ENCODE results near the gene TENM3. TPM values are rescaled to one million over a fixed set of nuclear protein-coding genes. Genes with fewer than 3 reads are reported as not detected.
A peak's percentile ranks its signal among the peaks of the same experiment; 100 is the strongest.

The TENM3 gene
- total and polyA plus RNA-seq, 7 experiments from 2014 or later, result not detected

GRCh38 chr4:182415116-182415515, 171.9 kb downstream of the TENM3 start:
- Mint-ChIP-seq H3K27me3 (peaks cover 0 to 10% (median 0%) of the 10 kb centered on the region in 5 donors), H3K27ac (no peak overlapping the region), H3K9me3 (peaks cover 0 to 36% (median 10%) of the 10 kb centered on the region in 11 donors), H3K4me1 (peaks cover 0 to 3% (median 0%) of the 10 kb centered on the region in 7 donors), H3K4me3 (no peak overlapping the region), H3K36me3 (peaks cover 0 to 3% (median 0%) of the 10 kb centered on the region in 5 donors)
- intact Hi-C loops (cut with micrococcal nuclease), result no loop called here
- Histone ChIP-seq H3K4me1 (ENCODE audit: control insufficient read depth in 2 of 2, insufficient read depth in 2 of 2, low read length in 2 of 2) (no peaks in the 10 kb centered on the region), H3K9me3 (ENCODE audit: control insufficient read depth in 2 of 3, low read length in 3 of 3) (no peaks in the 10 kb centered on the region), H3K27me3 (ENCODE audit: control insufficient read depth in 2 of 2, insufficient read depth in 2 of 2, low read length in 2 of 2) (no peaks in the 10 kb centered on the region), H3K27ac (ENCODE audit: low read depth, low read length) (no peak overlapping the region), H3K4me3 (ENCODE audit: low read length) (no peak overlapping the region), H3K36me3 (ENCODE audit: control insufficient read depth in 2 of 3, insufficient read depth in 3 of 3, low read length in 3 of 3) (no peaks in the 10 kb centered on the region)
- ATAC-seq (no peak), DNase-seq (no peak)
- ChIA-PET CTCF (no interaction called here), POLR2A (interaction anchor here (0.6 kb wide), 1 partner anchor 24 kb away, joined by 3 read pairs; no protein-coding TSS in a partner anchor)

- Mint-ChIP-seq H3K36me3 (no peaks in the 10 kb centered on the region), H3K27me3 (peaks cover 0 to 6% (median 0%) of the 10 kb centered on the region in 5 donors), H3K4me1 (peaks cover 0 to 3% (median 0%) of the 10 kb centered on the region in 7 donors), H3K27ac (no peak overlapping the region), H3K4me3 (no peak overlapping the region), H3K9me3 (peaks cover 0 to 35% (median 9%) of the 10 kb centered on the region in 11 donors)
- H3K4me3 ChIP-seq (ENCODE audit: low read length), result no peak overlapping the region
- no peak for ATAC-seq
- H3K36me3 ChIP-seq (ENCODE audit: control insufficient read depth in 2 of 3, insufficient read depth in 3 of 3, low read length in 3 of 3), result no peaks in the 10 kb centered on the region
- ChIA-PET CTCF (no interaction called here), POLR2A (no interaction called here)
- H3K27me3 ChIP-seq (ENCODE audit: control insufficient read depth in 2 of 2, insufficient read depth in 2 of 2, low read length in 2 of 2), result no peaks in the 10 kb centered on the region
- intact Hi-C loops (cut with micrococcal nuclease), result no loop called here
- no peaks in the 10 kb centered on the region for H3K9me3 ChIP-seq (ENCODE audit: control insufficient read depth in 2 of 3, low read length in 3 of 3)
- DNase-seq, result no peak
- no peaks in the 10 kb centered on the region for H3K4me1 ChIP-seq (ENCODE audit: control insufficient read depth in 2 of 2, insufficient read depth in 2 of 2, low read length in 2 of 2)
- no peak overlapping the region for H3K27ac ChIP-seq (ENCODE audit: low read depth, low read length)
These were observed 172.9 kb downstream of the TENM3 start for GRCh38 chr4:182416067-182416466.

GRCh38 chr4:182418054-182418734, 175.0 kb downstream of the TENM3 start:
- H3K27me3 Mint-ChIP-seq, result peaks cover 0 to 5% (median 0%) of the 10 kb centered on the region in 5 donors
- peaks cover 0 to 18% (median 3%) of the 10 kb centered on the region in 11 donors for H3K9me3 Mint-ChIP-seq
- no peak for ATAC-seq
- no peaks in the 10 kb centered on the region for H3K27me3 ChIP-seq (ENCODE audit: control insufficient read depth in 2 of 2, insufficient read depth in 2 of 2, low read length in 2 of 2)
- H3K36me3 ChIP-seq (ENCODE audit: control insufficient read depth in 2 of 3, insufficient read depth in 3 of 3, low read length in 3 of 3), result no peaks in the 10 kb centered on the region
- DNase-seq, result no peak
- H3K4me1 ChIP-seq (ENCODE audit: control insufficient read depth in 2 of 2, insufficient read depth in 2 of 2, low read length in 2 of 2), result no peaks in the 10 kb centered on the region
- no peaks in the 10 kb centered on the region for H3K9me3 ChIP-seq (ENCODE audit: control insufficient read depth in 2 of 3, low read length in 3 of 3)
- H3K4me3 ChIP-seq (ENCODE audit: low read length), result no peak overlapping the region
- H3K4me1 Mint-ChIP-seq, result peaks cover 0 to 3% (median 0%) of the 10 kb centered on the region in 7 donors
- no peaks in the 10 kb centered on the region for H3K36me3 Mint-ChIP-seq
- peak overlapping the region in 1 of 10 donors; percentile 20 for H3K4me3 Mint-ChIP-seq
- H3K27ac Mint-ChIP-seq, result no peak overlapping the region
- intact Hi-C loops (cut with micrococcal nuclease), result no loop called here
- no peak overlapping the region for H3K27ac ChIP-seq (ENCODE audit: low read depth, low read length)
- CTCF ChIA-PET, result no interaction called here
- POLR2A ChIA-PET, result no interaction called here

- Histone ChIP-seq H3K9me3 (ENCODE audit: control insufficient read depth in 2 of 3, low read length in 3 of 3) (no peaks in the 10 kb centered on the region), H3K27ac (ENCODE audit: low read depth, low read length) (no peak overlapping the region), H3K27me3 (ENCODE audit: control insufficient read depth in 2 of 2, insufficient read depth in 2 of 2, low read length in 2 of 2) (no peaks in the 10 kb centered on the region), H3K36me3 (ENCODE audit: control insufficient read depth in 2 of 3, insufficient read depth in 3 of 3, low read length in 3 of 3) (no peaks in the 10 kb centered on the region), H3K4me3 (ENCODE audit: low read length) (no peak overlapping the region), H3K4me1 (ENCODE audit: control insufficient read depth in 2 of 2, insufficient read depth in 2 of 2, low read length in 2 of 2) (no peaks in the 10 kb centered on the region)
- no peak for DNase-seq
- peaks cover 0 to 12% (median 4%) of the 10 kb centered on the region in 5 donors for H3K27me3 Mint-ChIP-seq
- intact Hi-C loops (cut with micrococcal nuclease), result no loop called here
- ChIA-PET POLR2A (no interaction called here), CTCF (no interaction called here)
- H3K27ac Mint-ChIP-seq, result no peak overlapping the region
- no peak overlapping the region for H3K4me3 Mint-ChIP-seq
- H3K36me3 Mint-ChIP-seq, result no peaks in the 10 kb centered on the region
- peaks cover 0 to 9% (median 0%) of the 10 kb centered on the region in 11 donors for H3K9me3 Mint-ChIP-seq
- ATAC-seq, result no peak
- H3K4me1 Mint-ChIP-seq, result peaks cover 0 to 3% (median 0%) of the 10 kb centered on the region in 7 donors
These were observed 177.0 kb downstream of the TENM3 start for GRCh38 chr4:182420189-182420588.

GRCh38 chr4:182421753-182422152, 178.6 kb downstream of the TENM3 start:
- CTCF ChIA-PET, result no interaction called here
- H3K4me3 Mint-ChIP-seq, result no peak overlapping the region
- no peak overlapping the region for H3K27ac Mint-ChIP-seq

GRCh38 chr4:182425302-182425701, 182.1 kb downstream of the TENM3 start:
- H3K36me3 ChIP-seq (ENCODE audit: control insufficient read depth in 2 of 3, insufficient read depth in 3 of 3, low read length in 3 of 3), result no peaks in the 10 kb centered on the region
- ChIA-PET CTCF (no interaction called here), POLR2A (no interaction called here)
- H3K4me3 ChIP-seq (ENCODE audit: low read length), result no peak overlapping the region
- Mint-ChIP-seq H3K36me3 (no peaks in the 10 kb centered on the region), H3K9me3 (peaks cover 0 to 3% (median 0%) of the 10 kb centered on the region in 11 donors), H3K4me1 (no peaks in the 10 kb centered on the region), H3K27ac (no peak overlapping the region), H3K4me3 (no peak overlapping the region), H3K27me3 (peaks cover 0 to 28% (median 7%) of the 10 kb centered on the region in 5 donors)
- no peaks in the 10 kb centered on the region for H3K4me1 ChIP-seq (ENCODE audit: control insufficient read depth in 2 of 2, insufficient read depth in 2 of 2, low read length in 2 of 2)
- ATAC-seq (no peak), DNase-seq (no peak)
- no peaks in the 10 kb centered on the region for H3K27me3 ChIP-seq (ENCODE audit: control insufficient read depth in 2 of 2, insufficient read depth in 2 of 2, low read length in 2 of 2)
- no peaks in the 10 kb centered on the region for H3K9me3 ChIP-seq (ENCODE audit: control insufficient read depth in 2 of 3, low read length in 3 of 3)
- intact Hi-C loops (cut with micrococcal nuclease), result no loop called here
- H3K27ac ChIP-seq (ENCODE audit: low read depth, low read length), result no peak overlapping the region

More at GRCh38 chr4:182421753-182422152, 178.6 kb downstream of the TENM3 start:
- peaks cover 0 to 8% (median 0%) of the 10 kb centered on the region in 11 donors for H3K9me3 Mint-ChIP-seq
- no peaks in the 10 kb centered on the region for H3K36me3 Mint-ChIP-seq
- intact Hi-C loops (cut with micrococcal nuclease), result no loop called here
- no peak for DNase-seq
- Histone ChIP-seq H3K9me3 (ENCODE audit: control insufficient read depth in 2 of 3, low read length in 3 of 3) (no peaks in the 10 kb centered on the region), H3K27me3 (ENCODE audit: control insufficient read depth in 2 of 2, insufficient read depth in 2 of 2, low read length in 2 of 2) (no peaks in the 10 kb centered on the region), H3K4me1 (ENCODE audit: control insufficient read depth in 2 of 2, insufficient read depth in 2 of 2, low read length in 2 of 2) (no peaks in the 10 kb centered on the region), H3K36me3 (ENCODE audit: control insufficient read depth in 2 of 3, insufficient read depth in 3 of 3, low read length in 3 of 3) (no peaks in the 10 kb centered on the region), H3K27ac (ENCODE audit: low read depth, low read length) (no peak overlapping the region), H3K4me3 (ENCODE audit: low read length) (no peak overlapping the region)
- H3K4me1 Mint-ChIP-seq, result peaks cover 0 to 3% (median 0%) of the 10 kb centered on the region in 7 donors
- no peak for ATAC-seq
- H3K27me3 Mint-ChIP-seq, result peaks cover 0 to 20% (median 4%) of the 10 kb centered on the region in 5 donors
- POLR2A ChIA-PET, result no interaction called here

GRCh38 chr4:182426901-182427300, 183.7 kb downstream of the TENM3 start:
- intact Hi-C loops (cut with micrococcal nuclease), result no loop called here
- CTCF ChIA-PET, result no interaction called here
- Histone ChIP-seq H3K27ac (ENCODE audit: low read depth, low read length) (no peak overlapping the region), H3K36me3 (ENCODE audit: control insufficient read depth in 2 of 3, insufficient read depth in 3 of 3, low read length in 3 of 3) (no peaks in the 10 kb centered on the region), H3K9me3 (ENCODE audit: control insufficient read depth in 2 of 3, low read length in 3 of 3) (no peaks in the 10 kb centered on the region), H3K4me1 (ENCODE audit: control insufficient read depth in 2 of 2, insufficient read depth in 2 of 2, low read length in 2 of 2) (no peaks in the 10 kb centered on the region), H3K27me3 (ENCODE audit: control insufficient read depth in 2 of 2, insufficient read depth in 2 of 2, low read length in 2 of 2) (no peaks in the 10 kb centered on the region), H3K4me3 (ENCODE audit: low read length) (no peak overlapping the region)
- ATAC-seq (no peak), DNase-seq (no peak)
- peaks cover 0 to 3% (median 0%) of the 10 kb centered on the region in 11 donors for H3K9me3 Mint-ChIP-seq
- H3K27me3 Mint-ChIP-seq, result peaks cover 0 to 37% (median 7%) of the 10 kb centered on the region in 5 donors
- POLR2A ChIA-PET, result no interaction called here
- H3K4me3 Mint-ChIP-seq, result no peak overlapping the region
- H3K36me3 Mint-ChIP-seq, result no peaks in the 10 kb centered on the region
- no peaks in the 10 kb centered on the region for H3K4me1 Mint-ChIP-seq
- no peak overlapping the region for H3K27ac Mint-ChIP-seq
